Measurements from ENCODE around the gene SZRD1.

Gene SZRD1

DNA sequence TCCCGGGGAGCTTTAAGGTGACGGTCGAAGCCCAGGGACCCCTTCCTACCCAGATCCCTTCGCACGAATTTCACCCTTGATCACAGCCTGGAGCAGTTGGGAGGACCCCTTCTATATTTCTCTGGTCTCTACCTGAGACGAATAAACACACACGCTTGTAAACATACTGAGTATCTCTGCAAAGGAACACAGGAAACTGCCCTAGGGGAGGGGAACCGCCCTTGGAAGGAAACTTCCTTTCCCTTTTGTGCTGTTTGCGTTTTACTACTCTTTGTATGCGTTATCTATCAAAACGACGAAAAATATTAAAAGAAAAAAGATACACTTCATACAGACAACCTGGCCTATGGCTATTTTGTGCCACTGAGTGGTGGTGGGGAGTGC is 74.2 kb downstream of the SZRD1 start:
- DNase-seq: no peak

DNA sequence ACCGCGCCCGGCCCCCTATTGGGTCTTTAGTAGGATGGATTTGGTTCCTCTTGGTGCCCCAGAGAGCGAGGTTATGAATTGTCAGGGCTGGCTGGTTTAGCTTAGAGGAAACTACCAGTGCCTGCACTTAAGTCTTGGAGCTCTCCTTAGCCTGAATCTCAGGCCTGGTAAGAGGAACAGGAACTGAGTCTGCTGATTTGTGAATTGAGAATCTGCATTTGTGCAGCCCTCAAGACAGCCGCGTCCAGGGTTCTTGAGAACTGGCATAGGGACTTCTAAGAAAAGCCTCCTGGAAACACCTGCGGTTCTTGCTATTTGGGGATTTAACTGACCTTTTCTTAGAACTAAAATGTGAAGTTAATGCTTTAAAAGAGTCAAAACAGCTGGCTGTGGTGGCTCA is 75.2 kb downstream of the SZRD1 start:
- no peak for DNase-seq

DNA sequence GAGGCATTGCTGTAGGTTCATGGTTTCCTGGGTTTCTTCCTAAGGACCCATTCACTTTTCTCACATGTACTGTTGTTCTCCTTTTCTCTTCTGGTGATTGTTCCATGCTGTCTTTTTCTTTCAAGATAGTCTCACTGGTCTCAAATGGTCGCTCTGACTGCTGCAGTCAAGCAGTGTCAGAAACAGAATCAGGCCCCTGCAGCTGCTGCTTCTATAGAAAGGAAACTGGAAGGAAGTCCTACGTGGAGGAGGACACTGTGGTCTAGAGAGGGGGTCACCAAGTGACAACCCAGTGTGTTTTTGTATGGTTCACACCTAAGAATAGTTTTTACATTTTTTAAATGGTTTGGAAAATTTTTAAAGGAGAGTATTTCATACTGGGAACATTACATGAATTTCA is 75.9 kb downstream of the SZRD1 start:
- DNase-seq: no peak

DNA sequence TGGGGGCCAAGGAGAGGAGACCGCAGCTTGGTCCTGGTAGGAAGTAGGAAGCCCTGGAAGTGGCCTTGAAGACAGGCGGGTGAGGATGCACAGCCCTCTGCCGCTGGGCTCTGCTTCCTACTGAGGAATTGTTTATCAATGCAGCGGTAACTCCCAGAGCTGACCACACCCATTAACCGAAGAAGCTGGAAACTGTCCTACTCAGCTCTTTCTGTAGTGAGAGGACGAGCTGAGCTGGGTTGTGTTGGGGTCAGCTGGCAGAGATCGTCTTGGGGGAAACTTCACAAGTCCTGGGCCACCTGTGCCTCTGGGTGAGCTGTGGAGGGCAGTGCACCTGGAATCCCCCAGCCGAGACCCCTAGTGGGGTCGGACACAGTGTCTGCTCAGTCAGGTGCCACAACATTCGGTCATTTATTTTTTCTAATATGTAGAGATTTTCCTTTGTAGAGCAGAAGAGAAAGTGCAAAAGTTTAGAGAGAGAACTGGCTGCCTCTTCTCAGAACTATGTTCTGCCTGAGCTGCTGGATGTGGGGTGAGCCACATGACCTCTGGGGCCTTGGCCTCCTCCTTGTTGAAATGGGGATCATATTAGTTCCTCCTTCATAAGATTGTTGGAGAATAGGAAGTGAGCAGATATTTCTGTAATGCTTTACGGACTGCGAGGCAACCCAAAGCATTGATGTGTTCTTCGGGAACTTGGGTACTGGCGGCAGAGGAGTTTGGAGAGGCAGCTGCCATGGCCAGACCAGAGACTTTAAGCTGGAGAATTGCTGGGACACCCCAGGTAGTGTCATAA is 77.1 kb downstream of the SZRD1 start:
- DNase-seq: no peak

DNA sequence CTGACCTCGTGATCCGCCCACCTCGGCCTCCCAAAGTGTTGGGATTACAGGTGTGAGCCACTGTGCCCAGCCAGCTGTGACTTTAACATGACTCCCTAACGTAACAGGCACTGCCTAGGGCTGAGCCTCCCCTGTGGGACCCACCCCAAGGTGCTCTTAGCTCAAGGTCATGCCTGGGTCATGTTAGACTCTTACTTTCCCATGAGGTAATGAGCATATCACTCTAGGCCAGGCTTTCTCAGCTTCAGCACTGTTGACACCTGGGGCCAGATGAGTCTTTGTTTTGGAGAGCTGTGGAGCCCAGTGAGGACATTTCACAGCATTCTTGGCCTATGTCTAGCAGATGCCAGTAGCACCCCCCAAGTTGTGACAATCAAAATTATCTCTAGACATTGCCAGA is 78.0 kb downstream of the SZRD1 start:
- no peak for DNase-seq

DNA sequence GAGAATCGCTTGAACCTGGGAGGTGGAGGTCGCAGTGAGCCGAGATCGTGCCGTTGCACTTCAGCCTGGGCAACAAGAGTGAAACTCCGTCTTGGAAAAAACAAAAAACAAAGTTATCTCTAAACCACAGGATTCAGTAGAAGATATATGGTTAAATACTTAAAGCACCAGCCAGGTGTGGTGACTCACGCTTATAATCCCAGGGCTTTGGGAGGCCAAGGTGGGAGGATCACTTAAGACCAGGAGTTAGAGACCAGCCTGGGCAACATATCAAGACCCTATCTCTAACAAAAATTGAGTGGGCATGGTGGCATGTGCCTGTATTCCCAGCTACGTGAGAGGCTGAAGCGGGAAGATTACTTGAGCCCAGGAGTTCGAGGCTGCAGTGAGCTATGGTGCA is 79.1 kb downstream of the SZRD1 start:
- no peak for DNase-seq

DNA sequence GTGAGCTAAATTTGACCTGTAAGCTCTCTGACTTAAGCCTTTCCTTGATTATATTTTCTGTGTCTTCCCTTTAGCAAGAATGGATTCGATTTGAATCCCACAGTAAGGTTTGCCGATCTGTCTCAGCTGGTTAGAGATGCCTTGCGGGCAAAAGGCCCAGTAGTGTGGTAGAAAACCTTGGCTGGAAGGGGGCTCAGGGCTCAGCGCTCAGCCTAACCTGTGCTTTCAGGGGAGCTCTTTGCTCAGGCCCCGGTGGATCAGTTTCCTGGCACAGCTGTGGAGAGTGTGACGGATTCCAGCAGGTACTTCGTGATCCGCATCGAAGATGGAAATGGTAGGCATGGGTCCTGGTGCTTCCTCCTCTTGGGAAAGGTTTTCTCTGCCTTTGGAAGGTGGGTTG is 80.6 kb downstream of the SZRD1 start:
- DNase-seq: no peak

Measured in activated CD8-positive, alpha-beta memory T cell treated with anti-CD3 and anti-CD28 coated beads, Interleukin-2, amount 50 U/mL, for 48 hours (primary cell).